NCI-H146 treated with DMSO at 0.1 percent for 48 hours (cell line): ENCODE measurements around the gene APBB3.

ENCODE experiments used
- DNase-seq: peaks from one replicate; lab custom pipeline; 2025; ENCODE audit not compliant: unreplicated experiment; lab: John Stamatoyannopoulos, UW

APBB3 gene

GRCh38 chr5:140576776-140577201, 12.4 kb upstream of the APBB3 start:
- DNase-seq: no peak

DNA sequence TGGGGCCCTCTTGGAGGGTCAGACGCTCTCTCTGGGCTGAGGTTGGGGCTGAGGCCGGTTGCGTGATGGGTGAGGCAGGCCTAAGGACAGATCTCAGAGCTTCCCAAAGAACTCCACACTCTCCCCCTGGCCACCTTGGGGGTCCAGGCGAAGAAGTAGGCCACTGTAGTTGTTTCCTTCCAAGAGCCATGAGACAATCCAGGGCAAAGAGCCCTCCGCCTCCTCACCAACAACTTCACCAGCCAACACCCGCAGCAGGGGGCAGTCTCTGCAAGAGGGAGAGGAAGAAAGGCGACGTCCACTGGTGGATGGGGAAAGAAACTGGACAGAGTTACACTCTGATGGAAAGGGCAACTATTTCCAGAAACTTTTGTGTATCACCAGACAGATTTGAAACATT, 10.9 kb upstream of the APBB3 start:
- DNase-seq: no peak

DNA sequence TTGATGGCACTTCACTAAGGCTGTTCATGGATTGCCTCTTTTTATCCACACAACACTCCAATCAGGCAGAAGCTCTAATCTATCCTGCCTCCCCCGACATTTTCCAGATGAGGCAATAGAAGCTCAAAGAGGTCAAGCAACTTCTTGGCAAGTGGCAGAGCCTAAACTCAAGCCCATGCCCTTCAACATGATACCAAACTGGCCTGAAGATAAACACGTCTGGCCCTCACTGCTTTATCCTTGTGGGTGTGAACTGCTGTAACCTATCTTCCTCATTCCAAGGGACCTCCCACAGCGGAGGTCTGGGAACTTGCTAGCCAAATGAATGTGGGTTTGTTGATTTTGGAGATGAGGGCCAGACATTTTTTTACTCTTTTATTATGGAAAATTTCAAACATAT, 9.8 kb upstream of the APBB3 start:
- DNase-seq: no peak

- DNase-seq: no peak
These were observed 9.3 kb upstream of the APBB3 start for GRCh38 chr5:140573683-140574082.

GRCh38 chr5:140571105-140571504, 6.7 kb upstream of the APBB3 start:
- no peak for DNase-seq

DNA sequence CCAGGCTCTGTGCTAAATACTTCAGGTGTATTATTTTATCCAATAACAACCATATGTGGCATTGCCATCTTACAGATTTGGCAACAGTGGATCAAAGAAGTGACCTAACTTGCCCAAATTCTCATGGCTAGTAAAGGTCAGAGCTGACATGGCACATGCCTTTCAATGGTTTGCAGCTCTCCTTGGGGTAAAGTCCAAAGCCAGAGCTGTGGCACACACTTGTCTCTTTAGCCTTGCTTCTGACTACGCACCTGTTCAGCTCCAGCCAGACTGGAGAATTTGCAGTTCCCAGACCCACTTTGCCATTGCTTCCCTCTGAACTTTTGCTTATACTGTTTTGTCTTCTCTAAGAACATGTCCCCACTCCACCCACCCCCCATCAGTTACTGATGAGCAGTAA, 6.1 kb upstream of the APBB3 start:
- no peak for DNase-seq

- DNase-seq: no peak
These were observed 5.7 kb upstream of the APBB3 start for GRCh38 chr5:140570058-140570457.

GRCh38 chr5:140569197-140569596, 4.8 kb upstream of the APBB3 start:
- DNase-seq: no peak

DNA sequence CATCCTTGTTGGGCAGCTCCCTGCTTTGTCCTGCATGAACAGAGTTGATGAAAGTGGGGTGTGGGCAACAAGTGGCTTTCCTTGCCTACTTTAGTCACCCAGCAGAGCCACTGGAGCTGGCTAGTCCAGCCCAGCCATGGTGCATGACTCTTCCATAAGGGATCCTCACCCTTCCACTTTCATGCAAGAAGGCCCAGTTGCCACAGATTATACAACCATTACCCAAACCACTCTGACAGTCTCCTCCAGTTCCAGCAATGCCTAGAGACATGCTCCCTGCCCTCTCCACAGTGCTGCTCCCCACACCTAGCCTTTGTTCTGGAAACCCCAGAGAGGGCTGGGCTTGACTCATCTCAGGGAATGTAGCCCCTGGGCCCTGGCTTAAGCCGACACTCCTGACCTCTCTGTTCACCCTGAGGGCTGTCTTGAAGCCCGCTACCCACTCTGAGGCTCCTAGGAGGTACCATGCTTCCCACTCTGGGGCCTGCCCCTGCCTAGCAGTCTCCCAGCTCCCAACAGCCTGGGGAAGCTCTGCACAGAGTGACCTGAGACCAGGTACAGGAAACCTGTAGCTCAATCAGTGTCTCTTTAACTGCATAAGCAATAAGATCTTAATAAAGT, 4.2 kb upstream of the APBB3 start:
- no peak for DNase-seq

DNA sequence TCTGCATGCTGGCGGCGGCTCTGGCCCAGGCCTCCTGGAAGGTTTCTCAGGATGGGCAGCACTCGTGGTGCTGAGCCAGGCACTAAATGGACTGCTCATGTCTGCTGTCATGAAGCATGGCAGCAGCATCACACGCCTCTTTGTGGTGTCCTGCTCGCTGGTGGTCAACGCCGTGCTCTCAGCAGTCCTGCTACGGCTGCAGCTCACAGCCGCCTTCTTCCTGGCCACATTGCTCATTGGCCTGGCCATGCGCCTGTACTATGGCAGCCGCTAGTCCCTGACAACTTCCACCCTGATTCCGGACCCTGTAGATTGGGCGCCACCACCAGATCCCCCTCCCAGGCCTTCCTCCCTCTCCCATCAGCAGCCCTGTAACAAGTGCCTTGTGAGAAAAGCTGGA, 3.5 kb upstream of the APBB3 start:
- DNase-seq: no peak

- DNase-seq: no peak
These were observed 2.9 kb upstream of the APBB3 start for GRCh38 chr5:140567136-140567818.

GRCh38 chr5:140566665-140567064, 2.3 kb upstream of the APBB3 start:
- no peak for DNase-seq

GRCh38 chr5:140565780-140566095, 1.3 kb upstream of the APBB3 start:
- no peak for DNase-seq

DNA sequence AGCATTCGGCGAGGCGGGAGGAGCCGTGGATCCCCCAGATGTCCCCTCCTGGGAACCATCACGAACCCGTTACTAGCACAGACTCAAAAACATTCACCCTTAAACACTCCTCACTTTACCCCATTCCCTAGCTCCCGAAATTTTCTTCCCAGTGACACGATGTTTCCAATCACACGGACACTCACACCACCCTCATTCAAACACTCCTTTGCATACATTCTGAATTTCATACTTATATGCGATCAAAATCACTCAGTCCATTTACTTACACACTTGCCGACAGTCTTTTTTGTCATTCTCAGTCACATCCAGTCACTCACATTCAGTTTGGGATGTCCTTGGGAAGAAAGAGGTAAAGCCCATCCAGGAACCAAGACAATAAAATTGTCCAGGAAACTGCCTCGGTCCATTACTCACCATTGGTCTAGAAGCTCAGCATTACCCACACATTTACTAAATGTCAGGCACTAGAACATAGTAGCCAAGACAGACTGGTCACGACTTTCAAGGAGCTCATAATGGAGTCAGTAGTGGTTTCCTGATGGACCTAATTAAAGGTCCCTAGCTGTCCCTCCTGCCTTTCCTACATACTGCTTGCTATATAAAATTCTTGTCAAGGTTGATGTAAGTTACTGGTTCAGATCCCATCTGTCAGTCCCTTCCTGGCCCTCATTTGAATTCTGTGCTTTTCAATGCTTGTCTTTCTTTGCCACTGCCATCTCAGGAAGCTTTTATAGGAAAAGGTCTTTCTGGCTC, 804 bp upstream of the APBB3 start:
- no peak for DNase-seq

DNA sequence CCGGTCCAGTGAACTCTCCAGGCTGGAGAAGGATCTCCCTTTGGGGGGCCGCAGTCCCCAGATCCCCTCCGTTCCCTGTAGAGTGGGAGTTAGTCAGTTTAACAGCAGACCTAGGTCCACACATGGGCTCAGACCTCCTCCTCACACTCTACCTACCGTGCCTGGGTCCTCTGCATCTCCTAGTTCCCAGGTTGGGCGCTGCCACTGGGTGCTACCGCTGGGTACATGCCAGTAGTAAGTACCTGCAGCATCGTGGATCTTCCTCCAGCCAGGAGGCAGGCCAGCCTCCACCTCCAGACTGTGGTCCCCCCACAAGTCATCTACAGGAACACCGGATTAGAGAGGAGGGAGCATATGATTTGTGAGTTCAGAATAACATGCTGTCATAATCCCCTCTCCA, 802 bp downstream of the APBB3 start:
- DNase-seq: no peak

DNA sequence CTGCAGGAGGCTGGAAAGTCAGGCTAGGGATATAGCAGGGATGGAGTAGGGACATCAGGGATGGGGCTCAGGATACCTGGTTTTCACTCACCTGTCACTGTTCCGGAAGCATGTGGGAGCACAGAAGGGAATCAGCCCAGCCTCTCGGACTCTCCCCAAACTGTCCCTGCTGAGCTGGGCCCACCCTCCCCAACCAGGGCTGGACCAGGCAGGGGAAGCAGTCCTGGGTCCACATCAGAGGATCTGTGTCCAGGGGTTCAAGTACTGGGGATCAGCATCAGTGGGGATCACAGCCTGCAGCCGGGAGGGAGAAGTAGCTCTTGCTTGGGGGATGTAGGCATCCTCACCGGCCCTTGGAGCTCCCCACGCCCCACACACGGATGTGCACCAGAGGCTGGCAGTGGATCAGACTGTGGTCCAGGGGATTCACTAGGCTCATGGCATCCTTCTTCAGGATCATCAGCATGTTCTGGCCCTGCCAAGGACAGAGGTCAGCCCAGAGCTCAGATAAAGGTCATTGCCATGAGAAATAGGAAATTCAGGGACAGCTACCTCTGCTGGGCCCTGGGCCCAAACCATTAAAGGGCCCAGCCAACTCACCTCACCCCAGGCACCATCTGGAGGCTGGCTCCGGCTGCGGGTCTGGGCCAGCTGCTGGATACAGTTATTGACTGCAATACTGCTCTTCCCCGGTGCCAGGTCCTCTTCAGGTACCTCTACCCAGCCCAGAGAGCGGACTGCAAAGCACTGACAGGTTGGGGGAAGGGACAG, 2.5 kb downstream of the APBB3 start:
- no peak for DNase-seq

- no peak for DNase-seq
These were observed 4.2 kb downstream of the APBB3 start for GRCh38 chr5:140560227-140560626.

GRCh38 chr5:140558542-140558941, 5.9 kb downstream of the APBB3 start:
- DNase-seq: no peak

GRCh38 chr5:140557965-140558364, 6.4 kb downstream of the APBB3 start:
- DNase-seq: no peak

DNA sequence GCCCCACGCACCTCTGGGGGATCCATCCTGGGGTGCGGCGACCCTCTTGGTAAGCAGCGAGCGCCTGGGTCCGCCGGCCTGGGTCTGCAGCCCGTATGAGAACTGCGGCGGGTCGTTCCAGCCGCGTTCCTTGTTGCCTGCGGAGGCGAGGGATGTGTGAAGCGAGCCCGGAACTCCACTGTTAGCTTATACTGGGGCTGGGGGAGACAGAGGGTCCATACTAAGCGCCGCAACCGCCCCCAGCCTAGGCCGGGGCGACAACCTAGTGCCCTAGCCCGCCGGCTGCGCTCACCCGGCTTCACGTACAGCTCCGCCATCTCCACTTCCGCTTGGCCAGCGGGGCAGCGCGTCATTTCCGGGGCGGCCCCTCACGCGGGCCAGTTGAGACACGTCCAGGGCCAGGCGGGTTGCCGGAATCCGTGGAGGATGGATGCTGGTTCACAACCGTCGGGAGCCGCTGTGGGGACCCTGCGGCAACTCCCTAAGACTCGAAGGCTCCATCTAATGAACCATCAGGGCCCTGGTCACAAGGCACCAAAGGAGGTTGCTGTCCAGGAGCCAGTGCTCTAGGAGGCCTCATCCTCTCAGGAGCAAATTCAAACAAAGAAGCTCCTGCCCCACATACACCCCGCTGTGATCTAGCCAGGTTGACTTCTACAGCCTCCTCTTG, 7.1 kb downstream of the APBB3 start, which contains the start of gene SRA1:
Gene SRA1 (minus strand): TSS at position 338 of the 670 bp plus-strand sequence. CDS start 21 bp downstream, at position 317.
- peak; percentile 75 for DNase-seq

DNA sequence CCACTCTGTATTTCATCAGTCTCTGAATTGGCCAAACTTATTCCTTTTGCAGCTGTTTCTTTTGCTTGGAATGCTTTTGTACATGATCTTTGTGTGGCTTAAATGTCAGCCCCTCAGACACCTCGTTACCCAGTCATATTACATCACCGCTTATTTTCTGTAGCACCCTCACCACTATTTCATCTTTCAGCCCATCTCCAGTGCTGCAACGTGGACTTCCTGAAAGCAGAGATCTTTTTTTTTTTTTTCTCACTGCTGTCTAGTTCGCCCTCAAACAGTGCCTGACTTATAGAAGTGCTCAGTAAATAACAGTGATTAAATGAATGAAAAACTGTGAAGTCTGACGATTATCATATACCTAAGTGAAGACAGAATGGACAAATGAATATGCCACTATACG, 8.0 kb downstream of the APBB3 start:
- no peak for DNase-seq
